ENCODE data around the gene MMGT1. TPM values are rescaled to one million over a fixed set of nuclear protein-coding genes. Genes with fewer than 3 reads are reported as not detected.

MMGT1 gene
- total RNA-seq, 4 donors from 2014 or later: 20.6 to 29.2 (median 23.5) TPM

- Histone ChIP-seq H3K36me3 (no peaks in the 10 kb centered on the region), H3K4me1 (peaks cover 0 to 8% of the 10 kb centered on the region in 2 donors), H3K27me3 (no peaks in the 10 kb centered on the region), H3K27ac (peak within 1 kb of the TSS; percentile 79 to 88 (median 84)), H3K9me3 (no peaks in the 10 kb centered on the region), H3K4me3 (peak within 1 kb of the TSS; percentile 61 to 84 (median 73))
- TF ChIP-seq POLR2A (IDR thresholded peaks at IDR 0.05) (peak; percentile 41 to 56), CTCF (IDR thresholded peaks at IDR 0.05 in 4 of 5, conservative IDR thresholded peaks at IDR 0.05 in 1 of 5) (no peak)
- intact Hi-C loops (cut with DNase I; ENCODE audit: low total_unique reads): no loop called here
- in situ Hi-C loops (cut with MboI; ENCODE audit: low sequenced_read_pairs in 4 of 4): no loop called here
- DNase-seq (peak; percentile 45 to 66), ATAC-seq (peak; percentile 90 to 93)
These were observed 11.6 kb upstream of the MMGT1 start, which contains the start of gene SLC9A6 for GRCh38 chrX:135985157-135985972. TSS of gene SLC9A6 (plus strand) at chrX:135985435. CDS start at chrX:135985659, 224 bp downstream.

- ATAC-seq (peak; percentile 17 to 38), DNase-seq (no peak)
- in situ Hi-C loops (cut with MboI; ENCODE audit: low sequenced_read_pairs in 4 of 4) (no loop called here), intact Hi-C loops (cut with DNase I; ENCODE audit: low total_unique reads) (no loop called here)
- Histone ChIP-seq H3K36me3 (no peaks in the 10 kb centered on the region), H3K27ac (peak overlapping the region; percentile 79 to 88 (median 84)), H3K4me1 (peaks cover 0 to 8% of the 10 kb centered on the region in 2 donors), H3K4me3 (peak overlapping the region; percentile 61 to 84 (median 73)), H3K27me3 (no peaks in the 10 kb centered on the region), H3K9me3 (no peaks in the 10 kb centered on the region)
- TF ChIP-seq POLR2A (IDR thresholded peaks at IDR 0.05) (no peak), CTCF (IDR thresholded peaks at IDR 0.05 in 4 of 5, conservative IDR thresholded peaks at IDR 0.05 in 1 of 5) (no peak)
These were observed 11.0 kb upstream of the MMGT1 start for GRCh38 chrX:135984791-135985156.

DNA sequence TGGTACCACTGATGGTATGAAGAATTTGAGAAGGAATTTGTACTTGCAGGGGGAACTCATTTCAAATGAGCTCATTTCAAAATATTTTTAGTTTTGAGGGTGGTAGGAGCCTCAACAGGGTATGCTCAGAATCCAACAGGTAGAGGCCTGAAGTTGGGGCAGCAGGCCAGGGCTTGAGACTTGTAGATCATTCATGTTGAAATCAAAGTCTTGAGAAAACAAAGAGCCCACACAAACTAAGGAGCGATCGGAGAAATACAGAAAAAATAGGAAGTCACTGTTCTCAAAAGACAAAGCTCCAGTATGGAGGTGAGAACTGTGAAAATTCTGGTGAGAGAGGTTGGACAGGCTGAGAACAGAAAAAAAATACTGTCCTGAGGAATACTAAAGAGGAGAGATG lies 10.5 kb upstream of the MMGT1 start:
- Histone ChIP-seq H3K4me1 (peaks cover 0 to 8% of the 10 kb centered on the region in 2 donors), H3K27me3 (no peaks in the 10 kb centered on the region), H3K4me3 (peak overlapping the region in 3 of 4 donors; percentile 61 to 79 (median 67)), H3K27ac (peak overlapping the region; percentile 79 to 88 (median 84)), H3K9me3 (no peaks in the 10 kb centered on the region), H3K36me3 (no peaks in the 10 kb centered on the region)
- DNase-seq (no peak), ATAC-seq (peak in 1 of 2 donors; percentile 1)
- intact Hi-C loops (cut with DNase I; ENCODE audit: low total_unique reads): no loop called here
- TF ChIP-seq CTCF (IDR thresholded peaks at IDR 0.05 in 4 of 5, conservative IDR thresholded peaks at IDR 0.05 in 1 of 5) (no peak), POLR2A (IDR thresholded peaks at IDR 0.05) (no peak)
- in situ Hi-C loops (cut with MboI; ENCODE audit: low sequenced_read_pairs in 4 of 4): no loop called here

DNA sequence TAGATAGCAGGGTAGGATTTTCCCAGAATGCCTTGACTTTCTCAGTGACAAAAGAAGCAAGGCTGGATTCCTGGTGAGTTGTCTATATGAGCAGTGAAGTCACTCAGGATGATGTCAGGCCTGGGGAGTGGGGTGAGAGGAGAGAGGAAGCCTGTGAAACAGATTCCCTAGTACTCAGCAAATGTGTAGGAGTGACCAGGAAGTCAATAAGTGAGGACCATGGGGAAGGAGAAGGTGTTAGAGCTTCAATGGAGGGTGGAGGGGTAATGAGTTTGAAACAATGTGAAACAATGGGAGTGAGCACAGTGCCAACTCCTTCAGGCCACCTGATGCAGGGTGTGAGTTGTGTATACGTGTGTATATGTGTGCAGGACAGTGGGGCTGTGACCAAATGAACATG lies 9.1 kb upstream of the MMGT1 start:
- in situ Hi-C loops (cut with MboI; ENCODE audit: low sequenced_read_pairs in 4 of 4) (no loop called here), intact Hi-C loops (cut with DNase I; ENCODE audit: low total_unique reads) (no loop called here)
- H3K9me3 ChIP-seq: no peaks in the 10 kb centered on the region
- no peak for ATAC-seq
- no peak overlapping the region for H3K27ac ChIP-seq
- H3K4me1 ChIP-seq: peaks cover 0 to 8% of the 10 kb centered on the region in 2 donors
- no peak for DNase-seq
- no peaks in the 10 kb centered on the region for H3K36me3 ChIP-seq
- no peaks in the 10 kb centered on the region for H3K27me3 ChIP-seq
- no peak for TF ChIP-seq POLR2A (IDR thresholded peaks at IDR 0.05)
- TF ChIP-seq CTCF (IDR thresholded peaks at IDR 0.05 in 4 of 5, conservative IDR thresholded peaks at IDR 0.05 in 1 of 5): no peak
- no peak overlapping the region for H3K4me3 ChIP-seq

Measured in gastrocnemius medialis (tissue), 4 donors.